ENCODE results near the gene TAF4. TPM values are rescaled to one million over a fixed set of nuclear protein-coding genes. Genes with fewer than 3 reads are reported as not detected.

The TAF4 gene
- total RNA-seq, 1 experiment from 2014 or later = 19.5 TPM

DNA sequence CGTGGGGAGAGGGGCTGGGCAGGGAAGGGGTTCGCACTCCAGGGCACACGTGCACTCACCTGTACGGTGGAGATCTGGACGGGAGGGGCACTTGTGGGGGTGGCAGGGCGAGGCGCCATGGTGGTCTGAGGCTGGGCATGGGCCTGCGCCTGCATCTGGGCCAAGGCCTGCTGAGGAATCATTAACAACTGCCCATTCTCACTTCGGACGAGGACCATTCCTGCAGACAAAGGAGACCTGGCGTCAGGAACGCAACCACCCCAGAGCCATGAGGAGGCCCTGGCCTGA is 51.2 kb downstream of the TAF4 start:
- Histone ChIP-seq H3K27ac (ENCODE audit: low read length) (no peak overlapping the region), H3K79me2 (ENCODE audit: low read length) (peaks cover 85% of the 10 kb centered on the region), H3K36me3 (ENCODE audit: insufficient read depth, low read length) (peaks cover 11% of the 10 kb centered on the region; the same call in 1 of the 2 replicates), H2AFZ (ENCODE audit: low read length) (no peak overlapping the region), H4K20me1 (ENCODE audit: insufficient read depth, low read depth, low read length) (peaks cover 24% of the 10 kb centered on the region), H3K9me3 (ENCODE audit: low read length) (no peaks in the 10 kb centered on the region), H3K4me1 (ENCODE audit: low read length) (peaks cover 24% of the 10 kb centered on the region), H3K9ac (ENCODE audit: low read length) (no peak overlapping the region), H3K27me3 (ENCODE audit: low read length) (no peaks in the 10 kb centered on the region), H3K4me2 (ENCODE audit: low read depth, low read length, poor library complexity, severe bottlenecking) (no peak overlapping the region), H3K4me3 (ENCODE audit: low read length) (no peak overlapping the region), H3K9me2 (replicated peaks; ENCODE audit: insufficient read depth, low read length) (no peaks in the 10 kb centered on the region)
- no peak for DNase-seq

DNA sequence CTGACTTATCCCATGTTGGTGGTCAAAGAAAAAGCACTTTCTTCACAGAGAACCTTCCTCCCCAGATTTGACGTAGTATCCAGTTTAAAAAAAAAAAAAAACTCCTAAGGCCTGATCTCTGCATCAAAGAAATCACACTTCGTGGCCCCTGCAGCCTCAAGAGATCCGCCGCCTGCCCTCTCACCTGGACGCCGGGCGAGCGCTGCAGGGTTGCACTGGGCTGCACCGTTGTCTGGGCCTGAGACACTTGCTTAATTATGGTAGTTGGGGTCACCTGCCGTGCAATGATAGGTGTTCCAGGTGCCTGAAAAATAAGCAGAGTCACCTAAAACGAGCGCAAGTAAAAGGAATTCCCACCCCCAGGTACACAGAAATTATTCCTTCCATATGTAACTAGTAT is 53.0 kb downstream of the TAF4 start:
- H3K79me2 ChIP-seq (ENCODE audit: low read length) = peaks cover 71% of the 10 kb centered on the region
- no peaks in the 10 kb centered on the region for H3K9me2 ChIP-seq (replicated peaks; ENCODE audit: insufficient read depth, low read length)
- H3K9me3 ChIP-seq (ENCODE audit: low read length) = no peaks in the 10 kb centered on the region
- peaks cover 20% of the 10 kb centered on the region; the same call in 1 of the 2 replicates for H3K36me3 ChIP-seq (ENCODE audit: insufficient read depth, low read length)
- no peak overlapping the region for H3K9ac ChIP-seq (ENCODE audit: low read length)
- peaks cover 24% of the 10 kb centered on the region for H3K4me1 ChIP-seq (ENCODE audit: low read length)
- no peak overlapping the region for H2AFZ ChIP-seq (ENCODE audit: low read length)
- H3K4me2 ChIP-seq (ENCODE audit: low read depth, low read length, poor library complexity, severe bottlenecking) = no peak overlapping the region
- H3K27ac ChIP-seq (ENCODE audit: low read length) = no peak overlapping the region
- H4K20me1 ChIP-seq (ENCODE audit: insufficient read depth, low read depth, low read length) = peaks cover 12% of the 10 kb centered on the region
- no peak for DNase-seq
- H3K4me3 ChIP-seq (ENCODE audit: low read length) = no peak overlapping the region
- H3K27me3 ChIP-seq (ENCODE audit: low read length) = no peaks in the 10 kb centered on the region

DNA sequence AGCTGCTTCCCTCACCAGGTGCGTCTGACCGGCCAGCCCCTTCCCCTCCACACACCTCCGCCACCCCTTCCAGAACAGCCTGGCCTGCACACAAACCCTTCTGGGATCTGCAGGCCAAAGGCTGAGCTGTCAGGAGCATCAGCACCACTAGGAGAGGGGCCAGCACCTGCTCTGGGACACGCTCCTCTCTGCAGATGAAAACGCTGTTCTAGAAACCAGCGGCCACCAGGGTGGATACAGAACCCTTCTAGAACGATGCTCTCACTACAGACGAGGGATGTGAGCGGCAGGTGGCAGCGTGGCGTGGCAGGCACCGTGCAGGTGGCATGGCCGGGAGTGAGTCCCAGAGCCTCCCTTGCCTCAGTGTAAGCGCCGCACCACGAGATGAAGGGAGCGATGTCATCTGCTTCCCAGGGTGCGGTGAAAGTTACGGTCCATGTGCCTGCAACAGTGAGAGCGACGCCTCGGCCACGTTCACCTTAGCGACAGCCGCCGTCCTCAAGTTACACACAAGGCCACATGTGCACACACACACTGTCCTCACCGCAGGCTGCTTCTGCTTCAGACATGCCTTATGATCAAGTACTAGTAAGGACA is 53.6 kb downstream of the TAF4 start:
- no peak for DNase-seq
- H3K36me3 ChIP-seq (ENCODE audit: insufficient read depth, low read length) = peaks cover 23% of the 10 kb centered on the region; the same call in 1 of the 2 replicates
- H2AFZ ChIP-seq (ENCODE audit: low read length) = no peak overlapping the region
- H4K20me1 ChIP-seq (ENCODE audit: insufficient read depth, low read depth, low read length) = peaks cover 12% of the 10 kb centered on the region
- peaks cover 24% of the 10 kb centered on the region for H3K4me1 ChIP-seq (ENCODE audit: low read length)
- H3K4me3 ChIP-seq (ENCODE audit: low read length) = no peak overlapping the region
- H3K27me3 ChIP-seq (ENCODE audit: low read length) = no peaks in the 10 kb centered on the region
- H3K9ac ChIP-seq (ENCODE audit: low read length) = no peak overlapping the region
- H3K9me2 ChIP-seq (replicated peaks; ENCODE audit: insufficient read depth, low read length) = no peaks in the 10 kb centered on the region
- peak overlapping the region; percentile 69; the same call in 1 of the 2 replicates for H3K27ac ChIP-seq (ENCODE audit: low read length)
- no peaks in the 10 kb centered on the region for H3K9me3 ChIP-seq (ENCODE audit: low read length)
- H3K79me2 ChIP-seq (ENCODE audit: low read length) = peaks cover 67% of the 10 kb centered on the region
- H3K4me2 ChIP-seq (ENCODE audit: low read depth, low read length, poor library complexity, severe bottlenecking) = no peak overlapping the region

DNA sequence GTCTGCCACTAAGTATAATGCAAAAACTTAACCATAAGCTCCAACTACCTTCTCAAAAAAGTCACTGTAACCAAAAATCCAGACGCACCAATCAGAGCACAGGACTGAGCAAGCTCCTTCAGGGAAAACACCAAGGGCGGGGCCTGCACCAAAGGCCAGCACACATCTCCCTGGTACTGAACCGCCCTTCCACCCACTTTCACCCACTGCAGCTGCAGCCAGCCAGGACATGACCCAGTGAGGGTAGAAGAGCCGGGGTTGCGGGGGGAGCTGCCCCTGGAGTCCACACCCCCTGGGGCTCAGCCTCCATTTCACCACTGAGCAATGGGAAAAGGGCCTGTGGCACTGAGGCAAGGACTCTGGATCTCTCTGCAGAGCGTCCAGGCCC is 54.3 kb downstream of the TAF4 start:
- H3K79me2 ChIP-seq (ENCODE audit: low read length) = peaks cover 61% of the 10 kb centered on the region
- peak overlapping the region; percentile 69 for H3K27ac ChIP-seq (ENCODE audit: low read length)
- peak overlapping the region; percentile 37 for H3K4me2 ChIP-seq (ENCODE audit: low read depth, low read length, poor library complexity, severe bottlenecking)
- no peak for DNase-seq
- no peaks in the 10 kb centered on the region for H3K9me2 ChIP-seq (replicated peaks; ENCODE audit: insufficient read depth, low read length)
- no peaks in the 10 kb centered on the region for H3K9me3 ChIP-seq (ENCODE audit: low read length)
- H2AFZ ChIP-seq (ENCODE audit: low read length) = no peak overlapping the region
- no peak overlapping the region for H3K4me3 ChIP-seq (ENCODE audit: low read length)
- H4K20me1 ChIP-seq (ENCODE audit: insufficient read depth, low read depth, low read length) = peaks cover 12% of the 10 kb centered on the region
- H3K36me3 ChIP-seq (ENCODE audit: insufficient read depth, low read length) = peaks cover 23% of the 10 kb centered on the region; the same call in 1 of the 2 replicates
- no peaks in the 10 kb centered on the region for H3K27me3 ChIP-seq (ENCODE audit: low read length)
- H3K9ac ChIP-seq (ENCODE audit: low read length) = peak overlapping the region; percentile 45
- H3K4me1 ChIP-seq (ENCODE audit: low read length) = peaks cover 24% of the 10 kb centered on the region

DNA sequence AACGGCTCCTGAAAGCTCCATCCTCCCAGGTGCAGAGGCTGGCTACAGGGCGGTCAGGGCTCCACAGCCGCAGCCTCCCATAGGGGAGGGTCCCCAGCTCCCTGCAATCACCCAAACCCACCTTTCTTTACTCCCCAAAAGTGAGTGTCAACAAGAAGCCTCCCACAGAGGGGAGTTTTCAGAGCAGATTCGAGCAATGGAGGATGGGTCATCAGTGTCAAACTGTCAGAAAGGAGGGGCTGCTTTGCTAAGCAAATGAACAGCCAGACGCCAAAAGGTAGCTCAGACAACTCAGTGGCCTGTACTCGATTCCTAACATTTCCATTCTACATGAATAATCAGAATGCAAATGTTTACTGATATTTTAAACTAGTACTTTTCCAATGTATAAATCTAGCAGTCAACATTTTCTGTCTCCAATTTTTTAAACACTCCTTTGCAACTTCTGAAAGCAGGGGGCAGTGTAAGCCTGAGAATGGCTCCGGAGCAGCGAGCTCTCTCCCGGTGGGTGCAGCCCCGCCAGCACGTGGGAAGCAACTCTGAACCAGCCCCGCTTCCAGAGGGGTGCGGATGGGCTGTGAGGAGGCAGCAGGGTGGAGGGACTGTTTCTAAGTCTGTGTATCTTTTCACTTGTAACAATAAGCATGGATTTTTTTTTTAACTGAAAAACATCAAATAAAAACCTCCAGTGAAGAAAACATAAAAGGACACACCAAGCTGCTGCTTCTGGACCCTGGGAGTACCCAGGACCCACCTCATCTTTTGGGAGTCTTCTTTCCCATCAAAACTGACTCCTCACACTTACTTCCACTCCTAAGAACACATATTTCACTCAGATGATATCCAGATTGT is 54.9 kb downstream of the TAF4 start:
- Histone ChIP-seq H3K79me2 (ENCODE audit: low read length) (peaks cover 55% of the 10 kb centered on the region), H3K4me1 (ENCODE audit: low read length) (peaks cover 24% of the 10 kb centered on the region), H3K27me3 (ENCODE audit: low read length) (no peaks in the 10 kb centered on the region), H3K9me2 (replicated peaks; ENCODE audit: insufficient read depth, low read length) (no peaks in the 10 kb centered on the region), H3K9ac (ENCODE audit: low read length) (peak overlapping the region; percentile 45), H3K4me2 (ENCODE audit: low read depth, low read length, poor library complexity, severe bottlenecking) (peak overlapping the region; percentile 37), H2AFZ (ENCODE audit: low read length) (no peak overlapping the region), H3K4me3 (ENCODE audit: low read length) (no peak overlapping the region), H4K20me1 (ENCODE audit: insufficient read depth, low read depth, low read length) (peaks cover 12% of the 10 kb centered on the region), H3K27ac (ENCODE audit: low read length) (peak overlapping the region; percentile 69), H3K9me3 (ENCODE audit: low read length) (no peaks in the 10 kb centered on the region), H3K36me3 (ENCODE audit: insufficient read depth, low read length) (peaks cover 25% of the 10 kb centered on the region)
- peak; percentile 89 for DNase-seq

DNA sequence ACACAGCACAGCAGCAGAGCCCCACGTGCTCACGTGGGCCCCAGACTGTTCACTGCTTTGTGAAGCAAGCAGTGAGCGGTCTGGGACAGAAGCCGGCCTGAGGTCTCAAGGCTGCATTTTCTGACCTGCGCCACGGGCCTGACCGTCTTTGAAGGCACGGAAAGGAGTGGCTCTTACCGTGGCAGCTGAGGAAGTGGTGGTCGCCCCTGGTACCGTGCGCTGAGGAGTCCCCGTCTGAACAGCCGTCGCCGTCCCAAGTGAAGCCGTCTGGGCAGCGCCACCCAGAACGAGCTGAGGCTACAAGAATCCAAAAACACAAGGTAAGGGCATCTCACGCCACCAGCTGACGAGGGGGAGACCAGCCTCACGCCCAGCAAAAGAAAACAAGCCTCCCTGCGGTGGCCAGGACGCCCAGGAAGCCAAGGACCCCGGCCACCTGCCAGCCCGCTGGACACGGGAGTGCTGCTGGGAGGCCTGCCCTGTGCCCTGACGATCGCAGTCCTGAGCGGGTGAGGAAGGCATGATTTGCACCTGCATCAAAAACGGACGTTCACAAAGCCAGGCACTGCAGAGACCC is 55.7 kb downstream of the TAF4 start:
- H3K4me2 ChIP-seq (ENCODE audit: low read depth, low read length, poor library complexity, severe bottlenecking) = no peak overlapping the region
- H3K4me1 ChIP-seq (ENCODE audit: low read length) = peaks cover 24% of the 10 kb centered on the region
- no peak for DNase-seq
- H2AFZ ChIP-seq (ENCODE audit: low read length) = no peak overlapping the region
- 0 out of 2 replicates have a peak overlapping the region, but pooled peaks have one; percentile 69 for H3K27ac ChIP-seq (ENCODE audit: low read length)
- no peak overlapping the region for H3K9ac ChIP-seq (ENCODE audit: low read length)
- peaks cover 9% of the 10 kb centered on the region for H4K20me1 ChIP-seq (ENCODE audit: insufficient read depth, low read depth, low read length)
- no peaks in the 10 kb centered on the region for H3K27me3 ChIP-seq (ENCODE audit: low read length)
- H3K9me3 ChIP-seq (ENCODE audit: low read length) = no peaks in the 10 kb centered on the region
- no peaks in the 10 kb centered on the region for H3K9me2 ChIP-seq (replicated peaks; ENCODE audit: insufficient read depth, low read length)
- peaks cover 25% of the 10 kb centered on the region for H3K36me3 ChIP-seq (ENCODE audit: insufficient read depth, low read length)
- no peak overlapping the region for H3K4me3 ChIP-seq (ENCODE audit: low read length)
- H3K79me2 ChIP-seq (ENCODE audit: low read length) = peaks cover 46% of the 10 kb centered on the region

DNA sequence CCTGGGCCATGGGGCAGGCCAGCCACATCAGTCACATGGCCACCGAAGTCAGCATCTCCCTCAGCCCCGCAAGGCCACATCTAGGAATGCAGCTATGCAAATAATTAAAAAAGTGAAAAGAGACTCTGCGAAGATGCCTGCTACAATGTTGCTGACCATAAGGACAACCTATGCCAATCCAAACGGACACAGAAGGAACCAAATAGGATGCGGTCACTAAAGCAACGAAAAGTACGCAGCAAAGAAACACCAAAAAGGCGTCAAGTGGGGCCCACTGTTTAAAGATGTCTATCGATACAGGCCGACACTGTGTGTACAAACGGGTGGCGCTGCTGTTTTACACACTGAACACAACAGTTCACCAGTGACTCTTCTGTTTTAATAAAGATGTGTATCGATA is 56.4 kb downstream of the TAF4 start:
- Histone ChIP-seq H3K27ac (ENCODE audit: low read length) (no peak overlapping the region), H3K36me3 (ENCODE audit: insufficient read depth, low read length) (peaks cover 25% of the 10 kb centered on the region)
- DNase-seq = no peak

DNA sequence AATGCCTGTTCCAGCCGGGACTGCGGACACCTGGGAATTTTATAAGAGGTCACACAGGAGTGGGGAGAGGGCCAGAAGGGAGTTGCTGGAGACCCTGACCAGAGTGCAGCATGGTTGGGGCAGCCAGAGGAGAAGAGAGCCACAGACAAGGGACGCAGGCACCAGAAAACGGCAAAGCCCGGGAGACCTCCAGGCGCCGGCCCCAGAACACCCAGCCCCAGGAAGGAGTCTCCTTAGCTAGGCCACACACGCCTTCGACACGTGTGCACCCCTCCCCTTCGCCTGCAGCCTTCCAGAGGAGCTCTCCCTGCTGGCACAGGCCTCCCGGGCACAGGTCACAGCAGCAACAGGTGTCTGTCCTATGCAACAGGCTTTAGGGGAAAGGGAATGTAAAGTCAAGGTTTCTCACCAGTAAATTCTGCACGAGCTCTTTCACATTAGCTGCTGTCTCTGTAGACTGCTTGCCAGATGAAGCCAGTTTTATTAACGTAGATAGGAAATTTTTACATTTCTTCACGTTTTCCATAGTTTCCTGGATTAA is 57.0 kb downstream of the TAF4 start:
- Histone ChIP-seq H3K4me3 (ENCODE audit: low read length) (no peak overlapping the region), H3K27me3 (ENCODE audit: low read length) (no peaks in the 10 kb centered on the region), H3K9me3 (ENCODE audit: low read length) (no peaks in the 10 kb centered on the region), H3K9ac (ENCODE audit: low read length) (no peak overlapping the region), H2AFZ (ENCODE audit: low read length) (no peak overlapping the region), H3K79me2 (ENCODE audit: low read length) (peaks cover 36% of the 10 kb centered on the region), H3K4me1 (ENCODE audit: low read length) (peaks cover 24% of the 10 kb centered on the region), H4K20me1 (ENCODE audit: insufficient read depth, low read depth, low read length) (peaks cover 7% of the 10 kb centered on the region; the same call in 1 of the 2 replicates), H3K36me3 (ENCODE audit: insufficient read depth, low read length) (peaks cover 25% of the 10 kb centered on the region), H3K27ac (ENCODE audit: low read length) (no peak overlapping the region), H3K9me2 (replicated peaks; ENCODE audit: insufficient read depth, low read length) (no peaks in the 10 kb centered on the region), H3K4me2 (ENCODE audit: low read depth, low read length, poor library complexity, severe bottlenecking) (no peak overlapping the region)
- DNase-seq = no peak

More for the DNA sequence above, 56.4 kb downstream of the TAF4 start:
- H3K9ac ChIP-seq (ENCODE audit: low read length) = no peak overlapping the region
- no peak overlapping the region for H3K4me2 ChIP-seq (ENCODE audit: low read depth, low read length, poor library complexity, severe bottlenecking)
- H3K4me1 ChIP-seq (ENCODE audit: low read length) = peaks cover 24% of the 10 kb centered on the region
- no peaks in the 10 kb centered on the region for H3K27me3 ChIP-seq (ENCODE audit: low read length)
- no peaks in the 10 kb centered on the region for H3K9me2 ChIP-seq (replicated peaks; ENCODE audit: insufficient read depth, low read length)
- no peak overlapping the region for H3K4me3 ChIP-seq (ENCODE audit: low read length)
- peaks cover 40% of the 10 kb centered on the region for H3K79me2 ChIP-seq (ENCODE audit: low read length)
- peaks cover 7% of the 10 kb centered on the region; the same call in 1 of the 2 replicates for H4K20me1 ChIP-seq (ENCODE audit: insufficient read depth, low read depth, low read length)
- H2AFZ ChIP-seq (ENCODE audit: low read length) = no peak overlapping the region
- H3K9me3 ChIP-seq (ENCODE audit: low read length) = no peaks in the 10 kb centered on the region
